HepG2 (cell line): ENCODE results near the gene CCDC30. TPM values are rescaled to one million over a fixed set of nuclear protein-coding genes. Genes with fewer than 3 reads are reported as not detected.

Experiments used
- EED ChIP-seq: sonication (generic); formaldehyde crosslinking; IDR thresholded peaks from 2 replicates; pipeline ENCODE4 v1.5.0; 2020; ENCODE audit warnings: mild to moderate bottlenecking, missing genetic modification reagents
- FOXK1 ChIP-seq: sonication (generic); formaldehyde crosslinking; IDR thresholded peaks from 2 replicates; pipeline ENCODE4 v1.4.0; 2020; ENCODE audit warnings: low read depth, missing genetic modification reagents, borderline replicate concordance
- KAT8 ChIP-seq: IDR thresholded peaks from 2 replicates; pipeline ENCODE4 v1.6.1; 2016; ENCODE audit warnings: missing genetic modification reagents, missing compliant biosample characterization
- NAIF1 ChIP-seq: sonication (generic); formaldehyde crosslinking; IDR thresholded peaks from 2 replicates; pipeline ENCODE4 v1.5.0; 2020; ENCODE audit warnings: mild to moderate bottlenecking, missing genetic modification reagents, borderline replicate concordance
- NKX3-1 ChIP-seq: sonication (generic); formaldehyde crosslinking; IDR thresholded peaks from 2 replicates; pipeline ENCODE4 v1.5.0; 2020; ENCODE audit warnings: missing genetic modification reagents
- POLR2G ChIP-seq: fragments of 200-400 bp; formaldehyde crosslinking; IDR thresholded peaks from 2 replicates; pipeline ENCODE4 v1.6.1; 2018; ENCODE audit warnings: mild to moderate bottlenecking, low read depth, low read length, moderate library complexity
- RBM39 ChIP-seq: fragments of 200-400 bp; formaldehyde crosslinking; IDR thresholded peaks from one replicate; pipeline ENCODE4 v1.6.1; 2018; ENCODE audit warnings: antibody characterized with exemption, mild to moderate bottlenecking, low read depth, low read length; ENCODE audit not compliant: poor library complexity, severe bottlenecking
- ZMYM4 ChIP-seq: sonication (generic); formaldehyde crosslinking; IDR thresholded peaks from 2 replicates; pipeline ENCODE4 v1.8.1; 2023; ENCODE audit warnings: mild to moderate bottlenecking, missing genetic modification reagents
- ZNF143 ChIP-seq: sonication (generic); formaldehyde crosslinking; IDR thresholded peaks from 2 replicates; pipeline ENCODE4 v1.4.0; 2020; ENCODE audit warnings: missing genetic modification reagents
- polyA plus RNA-seq, 8 experiments: library from polyadenylated mRNA; depleted of rRNA in 3 of 8; stranded (reverse) in 7 of 8; unstranded in 1 of 8; fragments of >200 nt; fragmentation: Illumina TruSeq in 4 of 8; extraction: Trizol in 4 of 8; gene quantifications; 2 replicates each; pipeline versions ENCODE4 v1.2.1 to v1.2.3, GENCODE V29; 2011 to 2016; ENCODE audit warnings: low read depth in 4 of 8, missing spikeins in 1 of 8, mixed read lengths in 1 of 8; ENCODE audit not compliant: insufficient read depth in 1 of 8
- total RNA-seq, 5 experiments: library from RNA; depleted of rRNA; stranded (reverse); fragments of >200 nt; fragmentation: Illumina TruSeq; extraction: Trizol; gene quantifications; 2 replicates each; pipeline ENCODE4 v1.2.3, GENCODE V29; 2016; ENCODE audit warnings: low read depth in 1 of 5
- TF ChIP-seq, protein P1 (sequence below): sonication (generic); formaldehyde crosslinking; IDR thresholded peaks from 2 replicates; pipeline ENCODE4 v1.5.0; 2020; ENCODE audit warnings: missing genetic modification reagents
- TF ChIP-seq, protein P2 (sequence below): sonication (generic); formaldehyde crosslinking; IDR thresholded peaks from 2 replicates; pipeline ENCODE4 v1.4.0; 2020; ENCODE audit warnings: missing genetic modification reagents
- TF ChIP-seq, protein P3 (sequence below): sonication (generic); formaldehyde crosslinking; IDR thresholded peaks from 2 replicates; pipeline ENCODE4 v1.4.0; 2020; ENCODE audit warnings: missing genetic modification reagents
- TF ChIP-seq, protein P4 (sequence below): sonication (generic); formaldehyde crosslinking; IDR thresholded peaks from 2 replicates; pipeline ENCODE4; 2020; ENCODE audit warnings: missing genetic modification reagents, mild to moderate bottlenecking, borderline replicate concordance

The CCDC30 gene
- total and polyA plus RNA-seq, 2 of the 13 experiments (the other 11 are each of a cell fraction or from before 2014, with no cell fraction given) = 0.25 to 0.77 TPM

DNA sequence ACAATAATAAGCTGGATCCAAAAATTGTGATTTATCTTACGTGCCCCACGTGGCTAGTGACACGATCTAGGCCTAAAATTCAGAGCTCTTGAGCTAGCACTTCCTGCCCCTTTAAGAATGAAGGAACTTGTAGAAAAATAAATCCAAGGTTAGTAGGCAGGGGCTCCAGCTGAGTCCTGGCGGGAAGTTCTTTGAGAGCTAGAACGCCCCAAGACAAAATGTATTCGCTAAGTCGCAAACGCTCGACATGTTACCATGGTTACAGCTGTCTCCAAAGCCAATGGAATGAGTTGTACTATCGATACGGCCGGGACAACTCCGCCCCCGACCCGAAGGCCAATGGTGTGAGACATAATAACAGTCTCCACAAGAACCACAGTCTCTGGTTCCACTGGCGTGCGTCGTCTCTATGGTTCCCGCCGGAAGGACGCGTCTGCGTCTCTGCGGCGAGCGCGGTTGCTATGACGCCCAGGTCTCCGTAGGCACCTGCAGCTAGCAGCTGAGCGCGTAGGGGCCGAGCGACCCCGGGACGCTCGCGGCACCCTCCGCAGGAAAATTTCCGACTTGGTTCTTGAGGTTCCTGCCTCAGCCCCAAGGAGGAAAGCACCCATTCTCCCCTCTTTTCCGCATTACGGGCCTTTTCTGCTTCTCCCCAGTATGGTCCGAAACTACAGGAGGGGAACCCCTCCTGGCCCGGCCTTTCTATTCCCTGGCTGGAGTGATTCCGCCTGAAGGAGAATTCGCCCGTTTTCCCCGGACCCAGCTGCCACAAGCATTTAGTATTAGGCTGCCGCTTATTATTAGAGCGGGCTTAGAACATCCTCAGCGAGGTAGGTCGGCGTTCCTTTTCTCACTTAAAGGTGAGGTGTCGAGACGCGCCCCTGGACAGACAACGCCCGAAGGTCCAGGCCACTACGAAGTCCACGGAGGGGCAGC lies at the start of gene CCDC30 (continued):
- TF ChIP-seq, protein P1, sequence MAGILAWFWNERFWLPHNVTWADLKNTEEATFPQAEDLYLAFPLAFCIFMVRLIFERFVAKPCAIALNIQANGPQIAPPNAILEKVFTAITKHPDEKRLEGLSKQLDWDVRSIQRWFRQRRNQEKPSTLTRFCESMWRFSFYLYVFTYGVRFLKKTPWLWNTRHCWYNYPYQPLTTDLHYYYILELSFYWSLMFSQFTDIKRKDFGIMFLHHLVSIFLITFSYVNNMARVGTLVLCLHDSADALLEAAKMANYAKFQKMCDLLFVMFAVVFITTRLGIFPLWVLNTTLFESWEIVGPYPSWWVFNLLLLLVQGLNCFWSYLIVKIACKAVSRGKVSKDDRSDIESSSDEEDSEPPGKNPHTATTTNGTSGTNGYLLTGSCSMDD = no peak
- TF ChIP-seq FOXK1 (CRISPR knock-in tag) (peak; percentile 59; the same call in 1 of the 2 replicates), RBM39 (no peak), NKX3-1 (CRISPR knock-in tag) (no peak), NAIF1 (peak; percentile 99), POLR2G (peak; percentile 45; the same call in 1 of the 2 replicates), ZNF143 (CRISPR knock-in tag) (no peak), EED (no peak), ZMYM4 (CRISPR knock-in tag) (peak; percentile 62), KAT8 (CRISPR knock-in tag) (peak; percentile 75)
- TF ChIP-seq, protein P2, sequence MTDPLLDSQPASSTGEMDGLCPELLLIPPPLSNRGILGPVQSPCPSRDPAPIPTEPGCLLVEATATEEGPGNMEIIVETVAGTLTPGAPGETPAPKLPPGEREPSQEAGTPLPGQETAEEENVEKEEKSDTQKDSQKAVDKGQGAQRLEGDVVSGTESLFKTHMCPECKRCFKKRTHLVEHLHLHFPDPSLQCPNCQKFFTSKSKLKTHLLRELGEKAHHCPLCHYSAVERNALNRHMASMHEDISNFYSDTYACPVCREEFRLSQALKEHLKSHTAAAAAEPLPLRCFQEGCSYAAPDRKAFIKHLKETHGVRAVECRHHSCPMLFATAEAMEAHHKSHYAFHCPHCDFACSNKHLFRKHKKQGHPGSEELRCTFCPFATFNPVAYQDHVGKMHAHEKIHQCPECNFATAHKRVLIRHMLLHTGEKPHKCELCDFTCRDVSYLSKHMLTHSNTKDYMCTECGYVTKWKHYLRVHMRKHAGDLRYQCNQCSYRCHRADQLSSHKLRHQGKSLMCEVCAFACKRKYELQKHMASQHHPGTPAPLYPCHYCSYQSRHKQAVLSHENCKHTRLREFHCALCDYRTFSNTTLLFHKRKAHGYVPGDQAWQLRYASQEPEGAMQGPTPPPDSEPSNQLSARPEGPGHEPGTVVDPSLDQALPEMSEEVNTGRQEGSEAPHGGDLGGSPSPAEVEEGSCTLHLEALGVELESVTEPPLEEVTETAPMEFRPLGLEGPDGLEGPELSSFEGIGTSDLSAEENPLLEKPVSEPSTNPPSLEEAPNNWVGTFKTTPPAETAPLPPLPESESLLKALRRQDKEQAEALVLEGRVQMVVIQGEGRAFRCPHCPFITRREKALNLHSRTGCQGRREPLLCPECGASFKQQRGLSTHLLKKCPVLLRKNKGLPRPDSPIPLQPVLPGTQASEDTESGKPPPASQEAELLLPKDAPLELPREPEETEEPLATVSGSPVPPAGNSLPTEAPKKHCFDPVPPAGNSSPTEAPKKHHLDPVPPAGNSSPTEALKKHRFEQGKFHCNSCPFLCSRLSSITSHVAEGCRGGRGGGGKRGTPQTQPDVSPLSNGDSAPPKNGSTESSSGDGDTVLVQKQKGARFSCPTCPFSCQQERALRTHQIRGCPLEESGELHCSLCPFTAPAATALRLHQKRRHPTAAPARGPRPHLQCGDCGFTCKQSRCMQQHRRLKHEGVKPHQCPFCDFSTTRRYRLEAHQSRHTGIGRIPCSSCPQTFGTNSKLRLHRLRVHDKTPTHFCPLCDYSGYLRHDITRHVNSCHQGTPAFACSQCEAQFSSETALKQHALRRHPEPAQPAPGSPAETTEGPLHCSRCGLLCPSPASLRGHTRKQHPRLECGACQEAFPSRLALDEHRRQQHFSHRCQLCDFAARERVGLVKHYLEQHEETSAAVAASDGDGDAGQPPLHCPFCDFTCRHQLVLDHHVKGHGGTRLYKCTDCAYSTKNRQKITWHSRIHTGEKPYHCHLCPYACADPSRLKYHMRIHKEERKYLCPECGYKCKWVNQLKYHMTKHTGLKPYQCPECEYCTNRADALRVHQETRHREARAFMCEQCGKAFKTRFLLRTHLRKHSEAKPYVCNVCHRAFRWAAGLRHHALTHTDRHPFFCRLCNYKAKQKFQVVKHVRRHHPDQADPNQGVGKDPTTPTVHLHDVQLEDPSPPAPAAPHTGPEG = no peak
- TF ChIP-seq, protein P3, sequence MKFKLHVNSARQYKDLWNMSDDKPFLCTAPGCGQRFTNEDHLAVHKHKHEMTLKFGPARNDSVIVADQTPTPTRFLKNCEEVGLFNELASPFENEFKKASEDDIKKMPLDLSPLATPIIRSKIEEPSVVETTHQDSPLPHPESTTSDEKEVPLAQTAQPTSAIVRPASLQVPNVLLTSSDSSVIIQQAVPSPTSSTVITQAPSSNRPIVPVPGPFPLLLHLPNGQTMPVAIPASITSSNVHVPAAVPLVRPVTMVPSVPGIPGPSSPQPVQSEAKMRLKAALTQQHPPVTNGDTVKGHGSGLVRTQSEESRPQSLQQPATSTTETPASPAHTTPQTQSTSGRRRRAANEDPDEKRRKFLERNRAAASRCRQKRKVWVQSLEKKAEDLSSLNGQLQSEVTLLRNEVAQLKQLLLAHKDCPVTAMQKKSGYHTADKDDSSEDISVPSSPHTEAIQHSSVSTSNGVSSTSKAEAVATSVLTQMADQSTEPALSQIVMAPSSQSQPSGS (CRISPR knock-in tag) = peak; percentile 42; the same call in 1 of the 2 replicates
- TF ChIP-seq, protein P4, sequence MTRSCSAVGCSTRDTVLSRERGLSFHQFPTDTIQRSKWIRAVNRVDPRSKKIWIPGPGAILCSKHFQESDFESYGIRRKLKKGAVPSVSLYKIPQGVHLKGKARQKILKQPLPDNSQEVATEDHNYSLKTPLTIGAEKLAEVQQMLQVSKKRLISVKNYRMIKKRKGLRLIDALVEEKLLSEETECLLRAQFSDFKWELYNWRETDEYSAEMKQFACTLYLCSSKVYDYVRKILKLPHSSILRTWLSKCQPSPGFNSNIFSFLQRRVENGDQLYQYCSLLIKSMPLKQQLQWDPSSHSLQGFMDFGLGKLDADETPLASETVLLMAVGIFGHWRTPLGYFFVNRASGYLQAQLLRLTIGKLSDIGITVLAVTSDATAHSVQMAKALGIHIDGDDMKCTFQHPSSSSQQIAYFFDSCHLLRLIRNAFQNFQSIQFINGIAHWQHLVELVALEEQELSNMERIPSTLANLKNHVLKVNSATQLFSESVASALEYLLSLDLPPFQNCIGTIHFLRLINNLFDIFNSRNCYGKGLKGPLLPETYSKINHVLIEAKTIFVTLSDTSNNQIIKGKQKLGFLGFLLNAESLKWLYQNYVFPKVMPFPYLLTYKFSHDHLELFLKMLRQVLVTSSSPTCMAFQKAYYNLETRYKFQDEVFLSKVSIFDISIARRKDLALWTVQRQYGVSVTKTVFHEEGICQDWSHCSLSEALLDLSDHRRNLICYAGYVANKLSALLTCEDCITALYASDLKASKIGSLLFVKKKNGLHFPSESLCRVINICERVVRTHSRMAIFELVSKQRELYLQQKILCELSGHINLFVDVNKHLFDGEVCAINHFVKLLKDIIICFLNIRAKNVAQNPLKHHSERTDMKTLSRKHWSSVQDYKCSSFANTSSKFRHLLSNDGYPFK = peak; percentile 61; the same call in 1 of the 2 replicates
